ENCODE data around the gene ZCCHC24. TPM values are rescaled to one million over a fixed set of nuclear protein-coding genes. Genes with fewer than 3 reads are reported as not detected.
A peak's percentile ranks its signal among the peaks of the same experiment; 100 is the strongest.
"Not testable (repeated sequence)": the region's sequence is repeated elsewhere in the genome, so short reads cannot be mapped to it uniquely, and the experiment has no call there.

ZCCHC24 gene
- total RNA-seq, 6 experiments from 2014 or later, result 33.2 to 40.3 (median 37.5) TPM

DNA sequence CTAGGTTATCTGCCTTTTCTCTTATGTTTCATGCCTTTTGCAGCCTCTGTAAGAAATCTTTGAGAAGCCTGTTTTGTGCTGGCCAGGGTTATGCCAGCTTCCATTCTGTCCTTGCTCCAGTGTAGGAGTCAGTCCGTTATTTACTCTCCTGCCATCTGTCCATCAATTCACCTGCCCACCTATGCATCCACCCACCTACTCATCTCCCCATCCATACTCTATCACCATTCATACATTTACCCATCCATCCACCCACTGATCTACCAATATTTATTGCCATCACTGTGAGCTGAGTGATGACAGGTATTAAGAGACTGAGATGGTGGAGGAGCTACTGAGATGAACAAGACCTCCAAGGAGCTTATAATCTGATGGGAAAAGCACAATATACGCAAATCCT is 110.9 kb downstream of the ZCCHC24 start:
- no peaks in the 10 kb centered on the region; the same call in none of the 2 replicates for H3K27me3 Mint-ChIP-seq (ENCODE audit: insufficient read depth)
- H3K9me3 Mint-ChIP-seq, result peaks cover 18% of the 10 kb centered on the region
- H3K27ac Mint-ChIP-seq, result peak overlapping the region; percentile 95
- peaks cover 44% of the 10 kb centered on the region for H3K4me1 Mint-ChIP-seq (ENCODE audit: low read depth)
- no peak overlapping the region for H3K4me3 Mint-ChIP-seq
- DNase-seq, result no peak
- H3K36me3 Mint-ChIP-seq (ENCODE audit: low read depth), result peaks cover 16% of the 10 kb centered on the region
- TF ChIP-seq, protein P1, sequence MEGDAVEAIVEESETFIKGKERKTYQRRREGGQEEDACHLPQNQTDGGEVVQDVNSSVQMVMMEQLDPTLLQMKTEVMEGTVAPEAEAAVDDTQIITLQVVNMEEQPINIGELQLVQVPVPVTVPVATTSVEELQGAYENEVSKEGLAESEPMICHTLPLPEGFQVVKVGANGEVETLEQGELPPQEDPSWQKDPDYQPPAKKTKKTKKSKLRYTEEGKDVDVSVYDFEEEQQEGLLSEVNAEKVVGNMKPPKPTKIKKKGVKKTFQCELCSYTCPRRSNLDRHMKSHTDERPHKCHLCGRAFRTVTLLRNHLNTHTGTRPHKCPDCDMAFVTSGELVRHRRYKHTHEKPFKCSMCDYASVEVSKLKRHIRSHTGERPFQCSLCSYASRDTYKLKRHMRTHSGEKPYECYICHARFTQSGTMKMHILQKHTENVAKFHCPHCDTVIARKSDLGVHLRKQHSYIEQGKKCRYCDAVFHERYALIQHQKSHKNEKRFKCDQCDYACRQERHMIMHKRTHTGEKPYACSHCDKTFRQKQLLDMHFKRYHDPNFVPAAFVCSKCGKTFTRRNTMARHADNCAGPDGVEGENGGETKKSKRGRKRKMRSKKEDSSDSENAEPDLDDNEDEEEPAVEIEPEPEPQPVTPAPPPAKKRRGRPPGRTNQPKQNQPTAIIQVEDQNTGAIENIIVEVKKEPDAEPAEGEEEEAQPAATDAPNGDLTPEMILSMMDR (IDR thresholded peaks at IDR 0.05), result no peak

DNA sequence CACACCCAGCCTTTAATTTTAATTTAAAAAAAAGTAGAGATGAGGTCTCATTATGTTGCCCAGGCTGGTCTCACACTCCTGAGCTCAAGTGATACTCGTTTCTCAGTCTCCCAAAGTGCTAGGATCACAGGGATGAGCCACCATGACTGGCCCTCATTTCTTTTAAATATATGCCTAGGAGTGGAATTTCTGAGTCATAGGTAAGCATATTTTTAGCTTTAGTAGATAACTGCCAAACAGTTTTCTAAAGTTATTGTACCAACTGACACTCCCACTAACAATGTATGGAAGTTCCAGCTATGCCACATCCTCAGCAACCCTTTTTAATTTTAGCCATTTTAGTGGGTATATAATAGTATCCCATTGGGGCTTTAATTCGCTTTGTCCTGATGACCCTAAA is 111.9 kb downstream of the ZCCHC24 start:
- no peaks in the 10 kb centered on the region; the same call in none of the 2 replicates for H3K27me3 Mint-ChIP-seq (ENCODE audit: insufficient read depth)
- H3K27ac Mint-ChIP-seq, result peak overlapping the region; percentile 95
- H3K4me1 Mint-ChIP-seq (ENCODE audit: low read depth), result peaks cover 40% of the 10 kb centered on the region
- H3K36me3 Mint-ChIP-seq (ENCODE audit: low read depth), result peaks cover 16% of the 10 kb centered on the region
- H3K9me3 Mint-ChIP-seq, result peaks cover 18% of the 10 kb centered on the region
- H3K4me3 Mint-ChIP-seq, result peak overlapping the region; percentile 50
- TF ChIP-seq, protein P1 (IDR thresholded peaks at IDR 0.05), result no peak
- peak; percentile 90 for DNase-seq

DNA sequence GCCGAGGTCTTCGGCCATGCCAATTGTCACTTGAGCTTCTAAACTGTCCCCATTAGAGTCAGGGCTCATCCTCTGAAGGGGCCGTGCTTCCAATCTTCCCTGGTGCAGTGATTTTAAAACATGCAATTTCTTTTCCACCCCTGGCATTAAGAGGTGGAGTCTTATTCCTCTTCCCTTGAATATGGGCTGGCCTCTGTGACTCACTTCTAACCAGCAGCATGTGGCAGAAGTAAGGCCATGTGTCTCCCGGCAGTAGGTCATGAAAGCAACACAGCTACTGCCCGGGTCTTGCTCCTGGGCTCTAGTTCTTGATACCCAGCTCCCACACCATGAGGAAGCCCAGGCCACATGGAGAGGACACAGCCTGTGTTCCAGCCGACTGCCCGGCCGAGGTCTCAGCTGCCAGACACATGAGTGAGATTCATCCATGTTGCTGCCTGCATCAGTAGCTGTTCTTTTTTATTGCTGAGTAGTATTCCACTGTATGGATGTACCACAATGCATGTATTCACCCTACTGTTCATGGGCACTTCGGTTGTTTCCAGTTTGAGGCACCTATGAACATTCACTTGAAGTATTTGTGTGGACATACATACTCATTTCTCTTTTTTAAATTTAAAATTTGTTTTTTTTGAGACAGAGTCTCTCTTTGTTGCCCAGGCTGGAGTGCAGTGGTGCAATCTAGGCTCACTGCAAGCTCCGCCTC is 112.7 kb downstream of the ZCCHC24 start:
- peaks cover 18% of the 10 kb centered on the region for H3K9me3 Mint-ChIP-seq
- not testable (repeated sequence) for H3K27me3 Mint-ChIP-seq (ENCODE audit: insufficient read depth); DNase-seq
- peak overlapping the region; percentile 95 for H3K27ac Mint-ChIP-seq
- H3K36me3 Mint-ChIP-seq (ENCODE audit: low read depth), result peaks cover 16% of the 10 kb centered on the region
- H3K4me3 Mint-ChIP-seq, result 0 out of 2 replicates have a peak overlapping the region, but pooled peaks have one; percentile 50
- H3K4me1 Mint-ChIP-seq (ENCODE audit: low read depth), result peaks cover 40% of the 10 kb centered on the region

Other genes starting within 250 kb of the ZCCHC24 start
- gene PPIF, start 98.2 kb downstream of the ZCCHC24 start, total RNA-seq (2021; fragmentation: NEBNext Ultra II Directional; extraction: Animal tissue kit (Norgen Biotek cat#: 25700)), result 100 to 1,000 TPM in 3 of 6 experiments, 10 to 100 TPM in 3; 66.1 to 109 (median 98.9) TPM
- under 1 TPM; 0.41 to 0.61 (median 0.48) TPM for gene EIF5AL1, start 66.9 kb upstream of the ZCCHC24 start, total RNA-seq (2021; fragmentation: NEBNext Ultra II Directional; extraction: Animal tissue kit (Norgen Biotek cat#: 25700))
- gene SFTPA2, start 114.8 kb upstream of the ZCCHC24 start, total RNA-seq (2021; fragmentation: NEBNext Ultra II Directional; extraction: Animal tissue kit (Norgen Biotek cat#: 25700)), result not detected
- gene SFTPA1, start 165.3 kb upstream of the ZCCHC24 start, total RNA-seq (2021; fragmentation: NEBNext Ultra II Directional; extraction: Animal tissue kit (Norgen Biotek cat#: 25700)), result not detected

Data from HFFc6 (cell line).